GM10248 (cell line): ENCODE measurements around the gene DGCR6.
"Not testable (repeated sequence)": the region's sequence is repeated elsewhere in the genome, so short reads cannot be mapped to it uniquely, and the experiment has no call there.

Experiments used
- CTCF ChIA-PET: fragments of 300-600 bp; sonication (Branson Sonifier 250); formaldehyde crosslinking; extraction: SDS; loops from one replicate; lab custom pipeline; 2021; ENCODE audit warnings: antibody characterized with exemption; lab: Yijun Ruan, JAX
- POLR2A ChIA-PET: fragments of 350-650 bp; sonication (Branson Sonifier 250); formaldehyde crosslinking; extraction: SDS; loops from one replicate; lab custom pipeline; 2020; ENCODE audit warnings: antibody characterized with exemption; lab: Yijun Ruan, JAX
- DNase-seq: peaks from one replicate; pipeline ENCODE4 v3.0.0; 2012; ENCODE audit errors: extremely low spot score

Gene DGCR6

DNA sequence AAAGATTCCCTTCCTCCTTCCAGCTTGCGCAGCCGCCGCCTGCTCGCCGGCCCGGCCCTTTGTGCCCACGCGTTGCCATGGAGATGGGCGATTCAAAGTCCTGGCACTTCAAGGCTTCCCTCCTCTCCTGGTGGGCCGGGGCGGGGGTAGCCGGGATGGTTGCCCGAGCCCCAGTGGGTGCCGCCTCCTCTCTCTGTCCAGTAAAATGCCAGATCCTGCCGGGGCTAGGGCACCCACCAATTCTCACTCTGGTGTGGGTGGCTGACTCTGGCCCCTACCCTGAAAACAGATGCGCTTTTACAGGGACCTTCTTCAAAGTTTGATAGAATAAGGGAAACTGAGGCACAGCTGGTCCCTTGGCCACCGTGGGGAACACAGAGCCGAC is 52.2 kb downstream of the DGCR6 start:
- DNase-seq, CTCF ChIA-PET, POLR2A ChIA-PET: not testable (repeated sequence)

DNA sequence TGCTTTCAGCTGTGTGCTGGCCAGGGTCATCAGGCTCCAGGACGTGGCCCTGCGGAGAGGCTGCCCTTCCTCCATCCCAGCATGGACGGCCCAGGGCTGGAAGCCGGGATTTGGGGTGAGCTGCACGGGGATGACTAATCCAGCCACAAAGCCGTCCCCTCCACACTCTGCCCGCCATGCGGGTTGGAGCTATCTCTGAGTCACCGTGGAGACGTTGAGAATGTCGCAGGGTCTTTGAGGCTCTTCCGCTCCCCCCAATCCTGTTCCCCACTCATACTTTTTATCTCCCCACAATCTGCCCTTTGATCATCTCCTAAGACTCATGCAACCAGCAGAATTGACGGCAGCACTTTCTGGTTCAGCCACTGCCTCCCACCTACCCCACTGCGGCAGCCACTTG is 52.6 kb downstream of the DGCR6 start:
- DNase-seq, POLR2A ChIA-PET, CTCF ChIA-PET: not testable (repeated sequence)

DNA sequence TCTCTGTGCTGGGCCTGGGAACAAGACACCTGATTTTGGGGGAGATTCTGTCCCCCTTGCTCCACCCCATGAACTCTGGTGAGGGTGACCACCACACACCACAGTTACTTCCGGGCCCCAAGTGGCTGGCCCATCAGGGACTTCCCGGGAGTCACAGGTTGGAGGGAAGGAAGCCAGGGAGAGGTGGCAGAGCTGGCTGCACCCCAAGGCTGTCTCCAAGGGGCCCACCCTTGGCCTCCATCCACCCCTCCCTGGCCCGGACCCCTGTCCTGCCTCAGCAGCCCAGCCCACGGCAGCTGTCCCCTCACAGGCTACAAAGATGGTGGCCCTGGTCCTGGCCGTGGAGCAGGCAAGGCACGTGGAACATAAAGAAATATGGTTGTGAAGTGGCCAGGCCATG is 53.1 kb downstream of the DGCR6 start:
- CTCF ChIA-PET = interaction anchor here (1.8 kb wide), 1 partner anchor 10 kb away, joined by 4 read pairs; no protein-coding TSS in a partner anchor
- DNase-seq, POLR2A ChIA-PET: not testable (repeated sequence)

DNA sequence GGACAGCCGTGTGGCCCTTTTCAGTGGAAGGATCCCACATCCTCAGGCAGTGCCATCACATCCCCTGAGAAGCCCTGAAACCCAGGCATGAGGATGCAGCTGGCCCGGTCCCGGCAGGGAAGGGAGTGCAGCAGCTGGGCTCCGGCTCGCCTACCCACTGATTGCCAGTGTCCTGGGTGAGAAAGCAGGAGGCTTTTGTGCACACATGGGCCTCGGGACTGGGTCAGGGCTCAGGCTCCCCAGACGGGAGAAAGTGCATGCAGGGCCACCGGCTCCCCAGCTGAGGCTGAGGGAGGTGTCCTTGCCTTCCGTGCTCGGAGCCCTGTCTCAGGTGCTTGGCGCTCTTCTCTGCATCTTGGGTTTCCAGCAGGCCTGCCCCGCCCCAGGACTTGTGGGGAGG is 53.6 kb downstream of the DGCR6 start:
- DNase-seq, POLR2A ChIA-PET: not testable (repeated sequence)
- CTCF ChIA-PET = interaction anchor here (1.8 kb wide), 1 partner anchor 10 kb away, joined by 4 read pairs; no protein-coding TSS in a partner anchor

DNA sequence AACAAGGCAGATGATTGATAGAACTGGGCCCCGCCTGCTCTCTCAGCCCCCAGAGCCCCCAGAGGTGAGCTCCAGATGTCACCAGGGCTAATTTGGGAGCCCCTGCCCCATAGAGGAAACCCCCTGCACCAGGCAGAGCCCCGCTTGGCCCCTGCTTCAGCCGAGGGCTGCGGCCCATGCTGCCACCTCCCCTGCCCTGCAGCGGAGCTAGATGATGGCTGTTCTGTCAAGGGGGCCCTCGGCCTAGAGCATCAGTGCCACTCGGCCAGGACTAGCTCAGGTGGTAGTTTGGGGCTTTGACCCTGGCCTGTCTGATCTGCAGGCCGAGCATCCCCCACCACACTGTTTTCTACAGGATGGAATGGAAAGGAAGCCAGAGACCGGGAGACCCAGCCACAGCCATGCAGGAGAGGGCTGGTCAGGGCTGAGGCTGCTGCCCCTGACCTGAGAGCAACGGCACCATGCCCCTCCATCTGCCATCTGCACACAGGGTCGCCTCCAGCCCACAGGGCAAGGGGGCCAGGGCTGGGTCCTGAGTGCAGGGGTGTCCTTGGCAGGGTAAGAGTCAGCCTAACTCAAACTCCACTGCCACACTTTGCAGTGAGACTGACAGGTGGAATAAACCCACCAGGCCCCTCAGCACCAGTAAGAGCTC is 54.2 kb downstream of the DGCR6 start:
- POLR2A ChIA-PET, DNase-seq: not testable (repeated sequence)
- CTCF ChIA-PET = interaction anchor here (1.8 kb wide), 1 partner anchor 11 kb away, joined by 4 read pairs; no protein-coding TSS in a partner anchor

DNA sequence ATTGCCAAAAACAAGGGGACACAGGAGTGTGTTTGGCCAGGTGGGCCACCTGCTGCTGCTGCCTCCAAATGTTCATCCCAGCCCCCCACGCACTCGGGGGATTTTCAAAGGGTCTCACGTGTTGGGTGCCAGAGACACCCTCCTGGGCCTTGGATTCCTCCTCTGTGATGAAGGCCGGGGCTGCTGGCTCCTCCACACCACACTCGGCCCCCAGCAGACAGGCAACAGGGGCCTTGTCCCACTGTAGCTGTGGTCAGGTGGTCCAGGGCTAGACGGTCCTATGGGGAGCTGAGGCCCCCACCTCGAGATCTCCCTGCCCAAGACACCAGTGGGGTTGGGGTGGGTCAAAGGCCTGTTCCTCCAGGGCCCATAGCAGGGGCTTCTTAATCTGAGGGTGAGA is 55.1 kb downstream of the DGCR6 start:
- CTCF ChIA-PET = interaction anchor here (1.8 kb wide), 1 partner anchor 12 kb away, joined by 4 read pairs; no protein-coding TSS in a partner anchor
- POLR2A ChIA-PET, DNase-seq: not testable (repeated sequence)
